Smooth muscle cell (in vitro differentiated cells): ENCODE results near the gene USP13. TPM values are rescaled to one million over a fixed set of nuclear protein-coding genes. Genes with fewer than 3 reads are reported as not detected.

Experiments used
- DNase-seq: peaks from one replicate; lab custom pipeline; 2025; ENCODE audit not compliant: unreplicated experiment; lab: John Stamatoyannopoulos, UW
- H2AFZ ChIP-seq: fragments of 200-600 bp; sonication (generic); 2 replicates; pipeline ENCODE4 v1.6.0; 2016; ENCODE audit warnings: antibody characterized with exemption, low read depth, mild to moderate bottlenecking
- H3F3A ChIP-seq: fragments of 200-600 bp; sonication (generic); 2 replicates; pipeline ENCODE4 v1.6.0; 2017; ENCODE audit warnings: antibody characterized with exemption, low read depth
- H3K27ac ChIP-seq: fragments of 200-600 bp; sonication (generic); 2 replicates; pipeline ENCODE4 v1.5.1; 2016; ENCODE audit warnings: low read depth, mild to moderate bottlenecking
- H3K27me3 ChIP-seq: fragments of 200-600 bp; sonication (generic); 2 replicates; pipeline ENCODE4 v1.6.1; 2016; ENCODE audit warnings: low read depth, mild to moderate bottlenecking
- H3K36me3 ChIP-seq: fragments of 200-600 bp; sonication (generic); 2 replicates; pipeline ENCODE4 v1.5.1; 2016; ENCODE audit warnings: low read depth
- H3K4me1 ChIP-seq: fragments of 200-600 bp; sonication (generic); 2 replicates; pipeline ENCODE4 v1.5.1; 2016; ENCODE audit warnings: low read depth
- H3K4me2 ChIP-seq: fragments of 200-600 bp; sonication (generic); 2 replicates; pipeline ENCODE4 v1.6.0; 2016; ENCODE audit warnings: mild to moderate bottlenecking
- H3K4me3 ChIP-seq: fragments of 200-600 bp; sonication (generic); 2 replicates; pipeline ENCODE4 v1.5.1; 2016; ENCODE audit warnings: mild to moderate bottlenecking
- H3K79me2 ChIP-seq: fragments of 200-600 bp; sonication (generic); 2 replicates; pipeline ENCODE4 v1.6.0; 2016; ENCODE audit warnings: low read depth, mild to moderate bottlenecking
- H3K9ac ChIP-seq: fragments of 200-600 bp; sonication (generic); 2 replicates; pipeline ENCODE4 v1.6.0; 2016; ENCODE audit warnings: low read depth
- H3K9me3 ChIP-seq: fragments of 200-600 bp; sonication (generic); replicated peaks from 2 replicates; pipeline ENCODE4 v1.5.1; 2016; ENCODE audit warnings: low read depth
- H4K20me1 ChIP-seq: fragments of 200-600 bp; sonication (generic); 2 replicates; pipeline ENCODE4 v1.6.0; 2016; ENCODE audit warnings: low read depth
- CTCF ChIP-seq: fragments of 200-600 bp; sonication (generic); IDR thresholded peaks from 2 replicates; pipeline ENCODE4 v1.5.1; 2017; ENCODE audit warnings: borderline replicate concordance, mild to moderate bottlenecking, antibody characterized with exemption; ENCODE audit not compliant: insufficient read depth, poor library complexity, severe bottlenecking
- WGBS: methylation state at CpG from one replicate; pipeline ENCODE4 v1.1.7; 2016; ENCODE audit warnings: low lambda C conversion rate; 5-methylcytosine and 5-hydroxymethylcytosine counted together
- polyA plus RNA-seq: library from polyadenylated mRNA; unstranded; fragments of >200 nt; fragmentation: Nextera tagmentation; extraction: Ambion mirVana; gene quantifications from 2 replicates; pipeline ENCODE4 v1.2.1, GENCODE V29; 2016
- total RNA-seq: library from RNA; depleted of rRNA; stranded (reverse); fragments of >200 nt; gene quantifications from 2 replicates; pipeline ENCODE4 v1.2.3, GENCODE V29; 2014

Gene USP13
- total and polyA plus RNA-seq, 2 experiments from 2014 or later, result 2.0 to 3.2 TPM

GRCh38 chr3:179716226-179716625 is 63.4 kb downstream of the USP13 start:
- Histone ChIP-seq H2AFZ (no peak overlapping the region), H3K9me3 (no peaks in the 10 kb centered on the region), H4K20me1 (no peaks in the 10 kb centered on the region), H3K9ac (no peak overlapping the region), H3K4me3 (no peak overlapping the region), H3K27me3 (no peaks in the 10 kb centered on the region), H3K79me2 (no peaks in the 10 kb centered on the region), H3F3A (no peaks in the 10 kb centered on the region), H3K4me1 (no peaks in the 10 kb centered on the region), H3K36me3 (no peaks in the 10 kb centered on the region), H3K4me2 (no peak overlapping the region), H3K27ac (no peak overlapping the region)
- over 99% methylated on average over 4 of the region's 4 CpGs for WGBS
- DNase-seq, result no peak
- no peak for TF ChIP-seq CTCF

GRCh38 chr3:179716811-179717210 is 64.0 kb downstream of the USP13 start:
- H2AFZ ChIP-seq, result no peak overlapping the region
- no peaks in the 10 kb centered on the region for H4K20me1 ChIP-seq
- no peak overlapping the region for H3K27ac ChIP-seq
- no peaks in the 10 kb centered on the region for H3K4me1 ChIP-seq
- H3K27me3 ChIP-seq, result no peaks in the 10 kb centered on the region
- H3K9ac ChIP-seq, result no peak overlapping the region
- H3K4me2 ChIP-seq, result no peak overlapping the region
- no peak overlapping the region for H3K4me3 ChIP-seq
- 84% methylated on average over 2 of the region's 2 CpGs for WGBS
- no peaks in the 10 kb centered on the region for H3K9me3 ChIP-seq
- H3F3A ChIP-seq, result no peaks in the 10 kb centered on the region
- H3K79me2 ChIP-seq, result no peaks in the 10 kb centered on the region
- TF ChIP-seq CTCF, result no peak
- no peaks in the 10 kb centered on the region for H3K36me3 ChIP-seq
- DNase-seq, result no peak

- H3K27ac ChIP-seq, result no peak overlapping the region
- H3K4me2 ChIP-seq, result no peak overlapping the region
- H3K79me2 ChIP-seq, result no peaks in the 10 kb centered on the region
- no peak for TF ChIP-seq CTCF
- H3K9ac ChIP-seq, result no peak overlapping the region
- no peaks in the 10 kb centered on the region for H3F3A ChIP-seq
- no peaks in the 10 kb centered on the region for H3K9me3 ChIP-seq
- no peak for DNase-seq
- H3K4me3 ChIP-seq, result no peak overlapping the region
- no peaks in the 10 kb centered on the region for H3K36me3 ChIP-seq
- H2AFZ ChIP-seq, result no peak overlapping the region
- H4K20me1 ChIP-seq, result no peaks in the 10 kb centered on the region
- WGBS, result 100% methylated on average over 1 of the region's 1 CpG
- H3K27me3 ChIP-seq, result no peaks in the 10 kb centered on the region
- H3K4me1 ChIP-seq, result no peaks in the 10 kb centered on the region
Measured at GRCh38 chr3:179717219-179717618, 64.4 kb downstream of the USP13 start.

- DNase-seq, result no peak
- no peak overlapping the region for H2AFZ ChIP-seq
- 94% methylated on average over 10 of the region's 10 CpGs for WGBS
- H3K9ac ChIP-seq, result no peak overlapping the region
- no peaks in the 10 kb centered on the region for H3K9me3 ChIP-seq
- TF ChIP-seq CTCF, result no peak
- H3K4me2 ChIP-seq, result no peak overlapping the region
- no peak overlapping the region for H3K27ac ChIP-seq
- H3K4me1 ChIP-seq, result no peaks in the 10 kb centered on the region
- no peaks in the 10 kb centered on the region for H4K20me1 ChIP-seq
- H3K27me3 ChIP-seq, result no peaks in the 10 kb centered on the region
- no peaks in the 10 kb centered on the region for H3K36me3 ChIP-seq
- no peak overlapping the region for H3K4me3 ChIP-seq
- no peaks in the 10 kb centered on the region for H3F3A ChIP-seq
- no peaks in the 10 kb centered on the region for H3K79me2 ChIP-seq
Measured at GRCh38 chr3:179719048-179719734, 66.4 kb downstream of the USP13 start.
